Measurements from ENCODE around the gene DHX34. TPM values are rescaled to one million over a fixed set of nuclear protein-coding genes. Genes with fewer than 3 reads are reported as not detected.

DHX34 gene
- total and polyA plus RNA-seq, 2 experiments from 2014 or later: 16.1 to 33.7 TPM

Other genes starting within 250 kb of the DHX34 start
- gene ZC3H4, start 235.5 kb upstream of the DHX34 start, total RNA-seq: 23.2 and 34.6 TPM in 2 replicates
- 4.2 and 5.0 TPM in 2 replicates for gene ZC3H4, start 235.5 kb upstream of the DHX34 start, polyA plus RNA-seq
- 128 and 148 TPM in 2 replicates for gene SAE1, start 218.5 kb upstream of the DHX34 start, total RNA-seq
- 171 and 213 TPM in 2 replicates for gene SAE1, start 218.5 kb upstream of the DHX34 start, polyA plus RNA-seq
- 19.1 and 21.5 TPM in 2 replicates for gene BBC3, start 118.1 kb upstream of the DHX34 start, total RNA-seq
- gene BBC3, start 118.1 kb upstream of the DHX34 start, polyA plus RNA-seq: 12.9 and 19.2 TPM in 2 replicates
- gene CCDC9, start 92.8 kb upstream of the DHX34 start, total RNA-seq: 13.8 and 22.5 TPM in 2 replicates
- 16.3 and 21.9 TPM in 2 replicates for gene CCDC9, start 92.8 kb upstream of the DHX34 start, polyA plus RNA-seq
- 1.5 and 4.8 TPM in 2 replicates for gene INAFM1, start 74.4 kb upstream of the DHX34 start, total RNA-seq
- 2.8 and 5.8 TPM in 2 replicates for gene INAFM1, start 74.4 kb upstream of the DHX34 start, polyA plus RNA-seq
- gene C5AR1, start 39.5 kb upstream of the DHX34 start, total RNA-seq: not detected in 2 replicates
- not detected in 2 replicates for gene C5AR1, start 39.5 kb upstream of the DHX34 start, polyA plus RNA-seq
- 0.18 TPM in 1 of 2 replicates, not detected in the other for gene C5AR2, start 17.1 kb upstream of the DHX34 start, total RNA-seq
- not detected in 2 replicates for gene C5AR2, start 17.1 kb upstream of the DHX34 start, polyA plus RNA-seq
- 83.7 and 108 TPM in 2 replicates for gene MEIS3, start 70.2 kb downstream of the DHX34 start, total RNA-seq
- gene MEIS3, start 70.2 kb downstream of the DHX34 start, polyA plus RNA-seq: 82.8 and 114 TPM in 2 replicates
- 3.7 and 4.6 TPM in 2 replicates for gene SLC8A2, start 122.6 kb downstream of the DHX34 start, total RNA-seq
- 0.67 and 0.99 TPM in 2 replicates for gene SLC8A2, start 122.6 kb downstream of the DHX34 start, polyA plus RNA-seq
- gene KPTN, start 134.9 kb downstream of the DHX34 start, total RNA-seq: 10.2 and 10.4 TPM in 2 replicates
- 15.5 and 20.6 TPM in 2 replicates for gene KPTN, start 134.9 kb downstream of the DHX34 start, polyA plus RNA-seq
- gene NAPA, start 165.7 kb downstream of the DHX34 start, total RNA-seq: 62.5 and 108 TPM in 2 replicates
- 123 and 173 TPM in 2 replicates for gene NAPA, start 165.7 kb downstream of the DHX34 start, polyA plus RNA-seq
- gene ZNF541, start 223.8 kb downstream of the DHX34 start, total RNA-seq: 0.49 TPM in 1 of 2 replicates, not detected in the other
- gene ZNF541, start 223.8 kb downstream of the DHX34 start, polyA plus RNA-seq: not detected in 2 replicates

All from cardiac muscle cell (in vitro differentiated cells and primary cell).